ENCODE results near the gene TP73. TPM values are rescaled to one million over a fixed set of nuclear protein-coding genes. Genes with fewer than 3 reads are reported as not detected.

TP73 gene
- total RNA-seq, 1 experiment from 2014 or later: 19.2 TPM

DNA sequence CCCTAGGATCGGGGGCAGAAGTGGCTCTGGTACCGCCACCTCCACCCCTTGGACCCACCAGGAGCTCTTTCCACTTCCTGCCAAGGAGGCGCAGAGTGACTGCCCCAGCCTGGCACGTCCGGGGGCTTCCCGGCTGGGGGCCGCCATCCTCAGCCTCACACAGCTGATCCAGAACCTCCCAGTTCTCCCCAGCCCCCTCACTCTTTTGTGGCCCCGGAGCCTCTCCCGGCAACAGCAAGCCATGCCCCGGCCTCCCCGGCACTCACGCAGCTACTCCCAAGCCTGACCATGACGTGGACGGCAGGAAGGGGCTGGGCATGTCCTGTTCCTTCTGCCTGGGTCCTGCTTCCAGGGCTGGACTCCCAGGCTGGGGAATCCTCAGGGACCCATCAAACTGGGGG, 17.1 kb downstream of the TP73 start:
- no peaks in the 10 kb centered on the region for H3K9me2 ChIP-seq (ENCODE audit: insufficient read depth)
- no peak overlapping the region for H3K27ac ChIP-seq (ENCODE audit: low read depth, low read length)
- intact Hi-C loops (cut with micrococcal nuclease): loop anchor here (5.0 kb wide), 1 partner anchor 233 kb away; the partner anchor contains the start of gene C1orf174
- no peak overlapping the region for H3K9ac ChIP-seq (ENCODE audit: low read length)
- H2AFZ ChIP-seq (ENCODE audit: low read depth, low read length, poor library complexity, severe bottlenecking): no peak overlapping the region
- H3K9me3 ChIP-seq (ENCODE audit: control insufficient read depth in 1 of 2, insufficient read depth in 1 of 2, low read depth in 1 of 2, low read length in 2 of 2): no peaks in the 10 kb centered on the region
- RAD21 ChIA-PET (ENCODE audit: low non-redundant PET in 1 of 2, low total read pairs in 2 of 2, uncharacterized antibody in 2 of 2, unreplicated experiment in 2 of 2): no interaction called here
- H3K4me3 ChIP-seq (replicated peaks in 1 of 2; ENCODE audit: low read depth in 1 of 2, low read length in 2 of 2): no peak overlapping the region
- H3K27me3 ChIP-seq (ENCODE audit: insufficient read depth, low read length): no peaks in the 10 kb centered on the region
- ATAC-seq (no peak), DNase-seq (ENCODE audit: low read depth, low spot score) (no peak)
- CTCF ChIA-PET: no interaction called here
- POLR2A ChIA-PET: interaction anchor here (0.6 kb wide), 1 partner anchor 97 kb away, joined by 4 read pairs; no protein-coding TSS in a partner anchor
- H3K79me2 ChIP-seq (ENCODE audit: insufficient read depth, low read length): peaks cover 59% of the 10 kb centered on the region; the same call in 1 of the 2 replicates
- no peaks in the 10 kb centered on the region for H4K20me1 ChIP-seq (ENCODE audit: insufficient read depth)
- TF ChIP-seq SP1 (IDR thresholded peaks at IDR 0.05; ENCODE audit: low read depth) (no peak), SIN3A (IDR thresholded peaks at IDR 0.05; ENCODE audit: low read depth) (no peak), EZH2phosphoT487 (IDR thresholded peaks at IDR 0.05; ENCODE audit: borderline replicate concordance) (no peak), MAX (IDR thresholded peaks at IDR 0.05) (no peak), EZH2 (IDR thresholded peaks at IDR 0.05) (no peak), POLR2A (IDR thresholded peaks at IDR 0.05; ENCODE audit: borderline replicate concordance, extremely low read depth, insufficient read depth, insufficient read length) (no peak), EGR1 (IDR thresholded peaks at IDR 0.05; ENCODE audit: low read depth) (no peak), CEBPB (IDR thresholded peaks at IDR 0.05; ENCODE audit: low read depth) (no peak)
- TF ChIP-seq, protein P1, sequence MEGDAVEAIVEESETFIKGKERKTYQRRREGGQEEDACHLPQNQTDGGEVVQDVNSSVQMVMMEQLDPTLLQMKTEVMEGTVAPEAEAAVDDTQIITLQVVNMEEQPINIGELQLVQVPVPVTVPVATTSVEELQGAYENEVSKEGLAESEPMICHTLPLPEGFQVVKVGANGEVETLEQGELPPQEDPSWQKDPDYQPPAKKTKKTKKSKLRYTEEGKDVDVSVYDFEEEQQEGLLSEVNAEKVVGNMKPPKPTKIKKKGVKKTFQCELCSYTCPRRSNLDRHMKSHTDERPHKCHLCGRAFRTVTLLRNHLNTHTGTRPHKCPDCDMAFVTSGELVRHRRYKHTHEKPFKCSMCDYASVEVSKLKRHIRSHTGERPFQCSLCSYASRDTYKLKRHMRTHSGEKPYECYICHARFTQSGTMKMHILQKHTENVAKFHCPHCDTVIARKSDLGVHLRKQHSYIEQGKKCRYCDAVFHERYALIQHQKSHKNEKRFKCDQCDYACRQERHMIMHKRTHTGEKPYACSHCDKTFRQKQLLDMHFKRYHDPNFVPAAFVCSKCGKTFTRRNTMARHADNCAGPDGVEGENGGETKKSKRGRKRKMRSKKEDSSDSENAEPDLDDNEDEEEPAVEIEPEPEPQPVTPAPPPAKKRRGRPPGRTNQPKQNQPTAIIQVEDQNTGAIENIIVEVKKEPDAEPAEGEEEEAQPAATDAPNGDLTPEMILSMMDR (IDR thresholded peaks at IDR 0.05 in 2 of 3, conservative IDR thresholded peaks at IDR 0.05 in 1 of 3; ENCODE audit: borderline replicate concordance in 1 of 3, insufficient read depth in 1 of 3, low read depth in 2 of 3, low read length in 2 of 3): no peak
- TF ChIP-seq, protein P2, sequence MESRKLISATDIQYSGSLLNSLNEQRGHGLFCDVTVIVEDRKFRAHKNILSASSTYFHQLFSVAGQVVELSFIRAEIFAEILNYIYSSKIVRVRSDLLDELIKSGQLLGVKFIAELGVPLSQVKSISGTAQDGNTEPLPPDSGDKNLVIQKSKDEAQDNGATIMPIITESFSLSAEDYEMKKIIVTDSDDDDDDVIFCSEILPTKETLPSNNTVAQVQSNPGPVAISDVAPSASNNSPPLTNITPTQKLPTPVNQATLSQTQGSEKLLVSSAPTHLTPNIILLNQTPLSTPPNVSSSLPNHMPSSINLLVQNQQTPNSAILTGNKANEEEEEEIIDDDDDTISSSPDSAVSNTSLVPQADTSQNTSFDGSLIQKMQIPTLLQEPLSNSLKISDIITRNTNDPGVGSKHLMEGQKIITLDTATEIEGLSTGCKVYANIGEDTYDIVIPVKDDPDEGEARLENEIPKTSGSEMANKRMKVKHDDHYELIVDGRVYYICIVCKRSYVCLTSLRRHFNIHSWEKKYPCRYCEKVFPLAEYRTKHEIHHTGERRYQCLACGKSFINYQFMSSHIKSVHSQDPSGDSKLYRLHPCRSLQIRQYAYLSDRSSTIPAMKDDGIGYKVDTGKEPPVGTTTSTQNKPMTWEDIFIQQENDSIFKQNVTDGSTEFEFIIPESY (IDR thresholded peaks at IDR 0.05; ENCODE audit: extremely low read depth, insufficient replicate concordance, low read length): no peak
- no TSS peak for BruUV-seq (replicated peaks)
- peaks cover 32 to 63% of the 10 kb centered on the region in 2 experiments for H3K4me1 ChIP-seq (ENCODE audit: control insufficient read depth in 1 of 2, insufficient read depth in 2 of 2, low read length in 2 of 2)
- peak overlapping the region; percentile 63; the same call in 1 of the 2 replicates for H3K4me2 ChIP-seq (ENCODE audit: low read length)
- H3K36me3 ChIP-seq (ENCODE audit: control insufficient read depth in 1 of 2, insufficient read depth in 2 of 2, low read length in 2 of 2): no peaks in the 10 kb centered on the region
